HG02759 (cell line): ENCODE results near the gene NHSL1.

Source experiments
- ATAC-seq: cut with Tn5 transposase; IDR thresholded peaks from one replicate; pipeline ENCODE4 v1.9.1; 2021; ENCODE audit warnings: mild to moderate bottlenecking, moderate library complexity; ENCODE audit not compliant: unreplicated experiment

The NHSL1 gene, protein sequence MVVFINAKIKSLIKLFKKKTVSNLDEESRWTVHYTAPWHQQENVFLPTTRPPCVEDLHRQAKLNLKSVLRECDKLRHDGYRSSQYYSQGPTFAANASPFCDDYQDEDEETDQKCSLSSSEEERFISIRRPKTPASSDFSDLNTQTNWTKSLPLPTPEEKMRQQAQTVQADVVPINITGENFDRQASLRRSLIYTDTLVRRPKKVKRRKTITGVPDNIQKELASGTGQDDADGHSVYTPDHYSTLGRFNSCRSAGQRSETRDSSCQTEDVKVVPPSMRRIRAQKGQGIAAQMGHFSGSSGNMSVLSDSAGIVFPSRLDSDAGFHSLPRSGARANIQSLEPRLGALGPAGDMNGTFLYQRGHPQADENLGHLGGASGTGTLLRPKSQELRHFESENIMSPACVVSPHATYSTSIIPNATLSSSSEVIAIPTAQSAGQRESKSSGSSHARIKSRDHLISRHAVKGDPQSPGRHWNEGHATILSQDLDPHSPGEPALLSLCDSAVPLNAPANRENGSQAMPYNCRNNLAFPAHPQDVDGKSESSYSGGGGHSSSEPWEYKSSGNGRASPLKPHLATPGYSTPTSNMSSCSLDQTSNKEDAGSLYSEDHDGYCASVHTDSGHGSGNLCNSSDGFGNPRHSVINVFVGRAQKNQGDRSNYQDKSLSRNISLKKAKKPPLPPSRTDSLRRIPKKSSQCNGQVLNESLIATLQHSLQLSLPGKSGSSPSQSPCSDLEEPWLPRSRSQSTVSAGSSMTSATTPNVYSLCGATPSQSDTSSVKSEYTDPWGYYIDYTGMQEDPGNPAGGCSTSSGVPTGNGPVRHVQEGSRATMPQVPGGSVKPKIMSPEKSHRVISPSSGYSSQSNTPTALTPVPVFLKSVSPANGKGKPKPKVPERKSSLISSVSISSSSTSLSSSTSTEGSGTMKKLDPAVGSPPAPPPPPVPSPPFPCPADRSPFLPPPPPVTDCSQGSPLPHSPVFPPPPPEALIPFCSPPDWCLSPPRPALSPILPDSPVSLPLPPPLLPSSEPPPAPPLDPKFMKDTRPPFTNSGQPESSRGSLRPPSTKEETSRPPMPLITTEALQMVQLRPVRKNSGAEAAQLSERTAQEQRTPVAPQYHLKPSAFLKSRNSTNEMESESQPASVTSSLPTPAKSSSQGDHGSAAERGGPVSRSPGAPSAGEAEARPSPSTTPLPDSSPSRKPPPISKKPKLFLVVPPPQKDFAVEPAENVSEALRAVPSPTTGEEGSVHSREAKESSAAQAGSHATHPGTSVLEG (N-terminal part only)

DNA sequence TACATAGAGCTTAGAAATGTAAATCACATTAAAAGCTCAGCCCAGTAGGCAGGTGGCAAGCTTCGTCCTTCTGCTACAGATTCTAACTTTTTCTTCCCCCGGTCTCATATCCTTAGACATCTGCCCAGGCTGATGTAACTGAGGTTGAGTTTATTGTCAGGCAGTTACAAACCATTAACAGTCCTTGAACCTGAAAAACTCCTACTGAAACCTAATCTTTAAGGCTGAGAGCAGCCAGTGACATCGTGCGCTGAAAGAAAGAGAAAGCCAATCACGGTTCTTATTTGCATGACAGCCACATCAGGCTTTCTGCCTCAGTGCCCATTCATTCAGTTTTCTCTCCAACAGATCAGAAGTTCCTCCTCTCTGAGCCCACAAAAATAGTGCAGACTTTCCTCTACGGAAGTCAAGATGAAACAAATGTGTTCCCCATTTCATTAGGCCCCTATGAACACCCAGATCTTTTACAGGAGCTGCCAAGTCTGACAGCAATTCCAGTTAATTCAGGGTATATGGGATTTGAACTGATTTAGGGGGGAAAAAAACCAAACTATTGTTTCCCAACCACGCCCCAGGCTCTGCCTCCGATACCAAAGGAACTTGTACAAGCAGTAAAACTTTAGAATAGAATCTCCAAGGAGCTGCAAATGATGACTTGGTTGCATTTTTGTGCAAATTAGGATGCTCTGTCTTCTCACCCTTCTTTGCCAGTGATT is at the start of gene NHSL1:
NHSL1 (minus strand) TSS at position 192 of the 716 bp plus-strand sequence. CDS start 204 bp downstream, outside the sequence.
- ATAC-seq, result peak; percentile 98

DNA sequence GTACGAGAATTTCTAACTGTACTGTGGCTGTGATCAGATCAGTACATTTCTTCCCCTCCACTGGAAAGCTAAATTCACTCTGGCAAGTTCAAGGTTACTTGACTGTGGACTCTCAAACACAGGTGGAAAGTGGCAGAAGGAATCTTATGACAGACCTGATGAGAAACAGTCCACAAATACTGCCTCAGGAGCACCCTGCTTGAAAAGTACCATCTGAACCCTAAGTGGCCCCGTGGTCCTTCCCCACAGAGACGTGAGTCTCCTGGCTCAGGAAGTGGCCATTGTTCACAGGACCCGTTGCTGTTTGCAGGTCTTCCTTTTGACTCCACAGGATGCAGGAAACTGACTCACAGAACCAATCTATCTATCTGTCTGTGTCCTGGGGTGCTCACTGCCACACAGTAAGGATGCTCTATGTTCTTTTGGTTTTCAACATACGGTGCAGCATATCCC is 47.5 kb upstream of the NHSL1 start:
- ATAC-seq, result no peak

DNA sequence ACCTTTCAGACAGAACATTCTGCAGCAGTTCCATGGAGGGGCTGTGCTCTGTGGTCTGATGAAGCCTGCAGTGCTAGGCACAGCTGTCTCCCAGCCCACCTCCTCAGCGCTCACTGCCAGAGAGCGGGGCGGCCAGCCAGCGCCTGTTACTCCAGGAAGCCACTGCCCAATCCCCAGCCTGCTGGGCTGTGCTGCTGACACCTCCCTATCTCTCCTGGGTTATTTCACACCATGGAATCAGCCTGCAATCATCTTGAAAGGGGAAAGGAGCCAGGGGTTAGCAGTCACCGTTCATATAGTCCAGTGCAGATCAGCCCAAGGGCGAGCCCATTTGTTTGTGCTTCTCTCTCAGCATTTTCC is 46.3 kb upstream of the NHSL1 start:
- ATAC-seq, result no peak

DNA sequence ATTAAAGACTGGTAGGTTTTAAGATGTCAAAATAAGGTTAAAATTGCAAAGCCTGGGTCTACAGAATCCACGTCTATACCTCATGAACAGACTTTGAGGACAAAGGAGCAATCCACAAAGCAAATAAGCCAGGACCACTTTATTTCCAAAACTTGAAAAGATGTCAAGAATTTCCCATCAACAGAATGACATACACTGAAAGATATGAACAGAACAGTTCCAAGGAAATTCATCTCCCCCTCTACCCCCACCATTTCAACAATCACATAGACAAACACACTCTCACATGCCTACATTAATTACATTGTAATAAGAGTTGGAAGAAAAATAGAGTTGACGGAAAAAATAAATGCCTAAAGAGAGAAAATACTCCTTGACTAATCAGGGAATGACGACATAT is 45.2 kb upstream of the NHSL1 start:
- no peak for ATAC-seq

DNA sequence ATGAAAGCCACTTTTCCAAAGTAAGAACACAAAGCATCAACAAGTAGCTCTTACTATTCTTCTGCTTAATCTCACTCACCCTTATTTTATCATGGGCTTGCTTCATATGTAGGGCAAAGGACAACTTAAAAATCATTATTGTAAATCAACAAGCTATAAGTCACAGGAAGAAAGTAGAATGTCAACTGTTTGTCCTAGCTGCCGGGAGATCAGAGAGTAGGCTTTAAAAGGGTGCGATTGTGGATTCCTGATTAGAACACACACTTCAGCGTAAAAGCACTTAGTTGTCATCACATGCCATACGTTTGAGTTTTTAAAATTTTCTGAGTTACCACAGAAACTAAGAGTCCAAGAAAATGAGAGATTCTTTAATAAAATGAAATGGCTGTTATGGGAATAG is 44.4 kb upstream of the NHSL1 start:
- no peak for ATAC-seq

DNA sequence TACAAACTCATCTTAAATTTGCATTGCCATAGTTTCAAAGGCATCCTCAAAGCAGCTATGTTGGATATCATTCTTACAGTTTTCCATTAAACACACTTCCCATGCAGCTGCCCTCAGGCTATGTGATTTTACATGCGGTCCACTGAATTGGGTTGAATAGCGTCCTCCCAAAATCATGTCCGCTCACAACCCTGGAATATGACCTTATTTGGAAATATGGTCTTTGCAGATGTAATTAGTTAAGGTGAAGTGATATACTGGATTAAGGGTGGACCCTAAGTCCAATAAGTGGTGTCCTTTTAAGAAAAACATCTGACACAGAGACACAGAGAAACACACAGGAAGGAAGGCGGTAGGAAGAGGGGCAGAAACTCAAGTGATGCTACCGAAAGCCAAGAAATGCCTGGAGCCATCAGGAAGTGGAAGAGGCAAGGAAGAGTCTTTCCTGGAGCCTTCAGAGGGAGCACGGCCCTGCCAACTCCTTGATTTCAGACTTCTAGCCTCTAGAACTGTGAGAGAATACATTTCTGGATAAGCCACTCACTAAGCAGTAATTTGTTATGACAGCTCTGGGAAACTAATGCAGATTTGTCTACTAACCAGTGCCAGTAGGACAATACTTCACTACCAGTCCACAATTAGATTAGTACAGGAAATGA is 42.7 kb upstream of the NHSL1 start:
- ATAC-seq, result no peak

DNA sequence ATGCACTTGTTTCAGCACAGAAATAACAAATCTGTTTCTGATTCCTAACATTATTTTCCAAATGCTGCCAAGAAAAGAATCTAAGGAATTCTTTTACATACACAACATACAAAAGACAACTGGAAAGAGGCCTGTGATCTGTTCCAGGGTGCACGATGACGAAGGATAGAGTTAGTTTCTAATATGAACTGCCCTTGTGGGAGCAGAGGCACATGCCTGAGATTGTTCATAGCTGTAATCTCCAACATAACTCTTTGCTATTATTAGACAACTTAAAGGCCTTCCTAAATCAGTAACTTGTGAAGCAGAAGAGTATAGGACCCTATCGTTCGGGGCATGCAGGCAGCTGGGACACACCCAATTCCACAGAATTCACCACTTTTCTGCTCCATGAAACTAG is 41.2 kb upstream of the NHSL1 start:
- ATAC-seq, result no peak

DNA sequence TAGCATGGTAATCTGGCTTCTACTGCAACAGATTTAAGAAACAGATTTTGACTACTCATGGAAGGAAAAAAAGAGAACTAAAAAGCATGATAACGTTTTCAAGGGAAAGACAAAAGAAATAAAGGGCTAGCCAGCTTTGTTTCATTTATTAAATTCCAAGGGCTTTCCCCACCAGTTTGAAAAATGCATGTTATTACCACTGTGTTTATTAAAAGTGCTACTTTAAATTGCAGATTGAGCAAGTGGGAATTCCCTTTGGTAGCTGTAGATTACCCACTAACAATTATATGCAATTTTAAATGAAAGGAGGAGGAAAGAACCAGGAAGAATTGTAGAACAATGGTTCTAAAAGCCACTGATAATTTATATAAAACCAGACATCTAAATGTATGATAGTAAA is 40.6 kb upstream of the NHSL1 start:
- no peak for ATAC-seq

DNA sequence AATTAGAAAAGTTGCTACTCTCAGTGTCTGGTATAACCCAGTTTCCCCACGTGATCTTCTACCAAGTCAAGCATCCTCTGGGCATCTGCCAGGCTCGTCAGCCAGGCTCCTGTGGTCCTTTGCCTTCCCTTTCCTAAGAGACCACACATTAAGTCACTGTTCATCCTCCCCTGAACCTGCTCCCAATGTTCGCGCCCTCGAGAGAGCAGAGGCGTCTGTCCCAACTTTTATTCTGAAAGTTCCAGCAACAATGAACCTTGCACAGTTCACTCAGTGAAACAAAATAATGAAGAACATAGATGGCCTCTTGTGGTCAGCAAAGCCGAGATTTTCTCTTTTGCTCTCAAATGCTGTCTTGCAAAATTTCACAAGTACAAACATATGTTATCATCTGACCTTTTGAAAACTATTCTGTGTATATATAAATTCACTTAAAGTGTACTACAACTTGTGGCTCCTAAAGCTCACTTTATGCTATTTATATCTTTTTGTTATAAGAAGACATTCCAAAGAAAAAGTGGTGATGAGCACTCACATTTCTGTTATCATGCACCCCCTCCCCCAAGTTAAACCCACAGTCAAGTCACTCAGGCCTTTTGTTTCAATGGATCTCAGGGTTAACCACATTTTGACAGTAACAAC is 39.2 kb upstream of the NHSL1 start:
- no peak for ATAC-seq

DNA sequence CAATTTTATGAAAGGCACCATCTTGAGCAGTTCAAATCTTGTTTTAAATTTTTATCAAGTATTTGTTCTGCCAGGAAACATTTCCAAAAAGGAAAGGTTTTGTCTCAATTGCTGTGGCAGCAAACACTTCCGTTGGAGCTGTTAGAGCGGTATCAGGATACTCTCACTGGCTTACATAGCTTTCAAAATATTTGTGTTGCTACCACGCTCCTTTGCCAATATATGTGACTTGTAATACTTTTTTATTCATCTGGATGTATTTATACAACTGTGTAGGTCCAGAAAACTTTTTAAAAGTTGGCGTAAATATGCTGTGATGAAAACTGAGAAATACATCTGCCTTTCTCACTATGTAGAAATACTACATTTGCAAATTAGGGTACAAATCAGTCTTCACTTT is 37.8 kb upstream of the NHSL1 start:
- ATAC-seq, result no peak

DNA sequence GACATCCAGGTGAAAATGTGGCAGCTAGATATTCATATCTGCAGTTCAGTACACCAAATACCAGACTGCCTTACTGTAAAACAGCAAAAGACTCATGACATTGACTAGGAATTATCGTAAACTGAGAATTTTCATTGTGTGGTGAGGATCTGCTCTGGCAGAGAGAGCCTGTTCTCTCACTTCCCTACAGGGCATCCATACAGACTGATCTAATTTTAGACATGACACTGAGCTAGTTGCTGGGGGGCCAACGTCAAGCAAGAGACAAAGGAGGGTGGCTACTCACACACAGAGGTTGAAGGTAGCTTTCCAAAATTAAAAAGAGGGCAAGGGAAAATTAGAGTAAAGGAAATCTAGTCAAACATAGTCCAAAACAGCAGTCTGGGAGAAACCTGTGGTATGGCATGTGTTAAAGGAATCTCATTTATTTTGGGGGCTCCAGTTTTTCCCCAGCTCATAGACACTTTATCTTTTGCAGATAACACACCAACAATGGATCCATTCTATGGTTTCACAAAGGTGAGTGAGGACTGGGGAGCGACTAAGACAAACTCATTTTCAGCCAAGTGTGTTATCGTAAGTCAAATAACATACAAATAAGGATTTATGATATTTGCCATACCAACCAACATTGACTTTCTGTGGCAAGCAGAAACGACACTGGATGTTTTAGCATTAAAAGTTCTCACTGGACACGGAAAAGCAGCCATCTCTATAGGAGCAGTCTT is 36.6 kb upstream of the NHSL1 start:
- no peak for ATAC-seq

DNA sequence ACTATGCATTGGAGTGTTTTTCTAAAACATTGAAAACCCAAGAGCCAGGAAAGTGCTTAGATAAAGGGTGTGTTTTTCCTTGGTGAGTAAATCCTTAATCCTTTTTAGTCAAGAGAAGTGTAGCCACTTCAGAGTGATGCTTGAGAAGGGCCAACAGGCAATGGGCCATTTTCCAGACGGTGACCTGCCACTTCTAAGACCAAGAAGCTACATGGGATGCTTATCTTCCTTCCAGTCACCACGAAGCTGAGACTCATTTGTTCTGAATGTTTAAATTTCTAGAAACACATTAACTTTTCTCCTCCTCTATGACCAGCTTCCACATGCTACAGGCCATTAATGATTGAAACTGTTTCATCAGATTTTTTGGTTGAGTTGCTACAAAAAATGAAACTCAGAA is 34.4 kb upstream of the NHSL1 start:
- ATAC-seq, result no peak

DNA sequence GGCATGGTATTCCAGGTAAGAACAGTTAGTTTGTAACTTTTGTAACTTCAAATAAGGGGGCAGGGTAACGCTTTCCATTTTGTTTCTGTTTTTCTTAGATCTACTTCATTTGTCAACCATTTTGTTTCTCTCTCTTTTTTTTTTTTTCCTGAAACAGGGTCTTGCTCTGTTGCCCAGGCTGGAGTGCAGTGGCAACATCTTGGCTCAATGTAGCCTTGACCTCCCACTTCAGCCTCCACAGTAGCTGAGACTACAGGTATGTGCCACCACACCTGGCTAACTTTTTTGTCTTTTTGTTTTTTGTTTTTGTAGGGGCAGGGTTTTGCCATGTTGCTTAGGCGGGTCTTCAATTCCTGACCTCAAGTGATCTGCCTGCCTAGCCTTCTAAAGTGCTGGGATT is 32.1 kb upstream of the NHSL1 start:
- no peak for ATAC-seq

DNA sequence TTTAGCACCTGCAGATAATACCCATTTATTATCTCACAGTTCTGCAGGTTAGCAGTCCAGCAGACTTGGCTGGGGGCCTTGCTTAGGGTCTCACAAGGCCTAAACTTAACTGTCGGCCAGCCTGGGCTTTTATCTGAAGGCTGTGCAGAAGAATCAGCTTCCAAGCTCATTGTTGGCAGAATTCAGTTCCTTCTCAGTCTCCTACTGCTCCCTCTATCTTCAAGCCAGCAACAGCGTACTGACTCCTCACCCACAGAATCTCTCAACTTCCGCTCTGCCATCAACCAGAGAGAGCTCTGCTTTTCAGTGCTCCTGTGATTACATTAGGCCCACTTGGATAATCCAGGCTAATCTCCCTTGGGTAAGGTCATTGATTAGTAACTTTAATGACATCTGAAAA is 30.2 kb upstream of the NHSL1 start:
- ATAC-seq, result no peak

DNA sequence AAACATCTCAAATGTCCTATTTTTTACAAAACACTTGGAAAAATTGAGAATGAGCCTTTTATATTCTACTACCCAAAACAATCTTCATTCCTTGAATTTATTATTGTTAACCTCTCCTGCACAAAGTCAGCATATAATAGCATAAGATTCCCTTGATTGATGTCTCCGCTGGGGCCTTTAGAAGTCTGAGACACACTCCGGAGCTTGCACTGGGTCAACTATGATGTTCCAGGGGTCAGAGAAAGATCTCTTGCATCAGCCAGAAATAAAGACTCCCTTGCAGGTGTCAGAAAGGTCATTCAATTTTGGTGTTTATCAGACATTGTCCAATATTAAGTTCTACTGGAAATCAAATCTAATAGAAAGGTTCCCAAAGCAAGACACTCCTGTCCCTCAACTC is 29.7 kb upstream of the NHSL1 start:
- no peak for ATAC-seq

DNA sequence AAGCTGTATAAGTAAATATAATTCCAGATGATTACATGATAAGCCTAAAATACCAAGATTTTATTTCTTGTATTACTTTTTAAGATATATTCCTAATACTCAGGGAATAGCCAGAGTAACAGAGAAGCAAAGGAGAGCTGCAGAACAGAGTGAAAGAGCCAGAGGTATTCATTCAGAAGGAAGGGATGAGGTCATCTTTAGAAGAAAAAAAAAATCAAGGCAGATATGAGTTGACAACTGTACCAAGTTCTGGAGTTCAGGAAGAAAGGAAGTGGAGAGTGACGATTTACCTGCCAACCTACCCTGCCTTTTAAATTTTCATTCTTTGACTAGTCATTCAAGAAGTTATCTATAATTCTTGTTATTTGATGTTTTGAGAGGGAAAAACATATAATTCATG is 28.8 kb upstream of the NHSL1 start:
- ATAC-seq, result no peak

DNA sequence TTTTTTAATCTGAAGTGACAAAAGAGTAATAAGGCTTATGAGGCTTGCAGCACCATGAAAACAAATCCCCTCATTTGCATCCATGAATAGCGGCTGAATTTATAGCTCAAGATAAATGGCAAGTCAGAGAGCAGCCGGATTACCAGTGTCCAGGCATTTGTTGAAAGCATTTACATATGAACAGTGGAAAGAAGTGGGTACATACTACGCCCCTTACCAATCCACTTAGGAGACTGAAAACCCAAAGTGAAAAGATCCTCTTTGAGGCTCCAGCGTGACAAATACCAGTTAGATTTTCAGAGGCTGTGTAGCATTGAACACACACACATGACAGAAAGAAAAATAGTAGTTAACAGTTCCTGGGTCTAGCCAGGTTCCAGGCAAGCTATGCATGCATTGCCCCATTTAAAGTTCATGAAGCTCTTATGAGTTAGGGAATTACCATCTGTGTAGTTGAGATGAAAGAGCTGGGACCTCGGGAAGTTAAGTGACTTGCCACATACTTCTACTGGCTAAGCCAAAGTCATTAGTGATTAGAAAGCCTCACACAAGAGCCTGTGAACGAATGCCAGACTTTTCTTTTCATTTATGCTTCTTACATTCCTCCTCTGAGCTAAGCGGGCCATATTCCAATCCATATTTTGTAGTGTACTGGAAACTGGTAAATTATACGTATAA is 28.3 kb upstream of the NHSL1 start:
- no peak for ATAC-seq

DNA sequence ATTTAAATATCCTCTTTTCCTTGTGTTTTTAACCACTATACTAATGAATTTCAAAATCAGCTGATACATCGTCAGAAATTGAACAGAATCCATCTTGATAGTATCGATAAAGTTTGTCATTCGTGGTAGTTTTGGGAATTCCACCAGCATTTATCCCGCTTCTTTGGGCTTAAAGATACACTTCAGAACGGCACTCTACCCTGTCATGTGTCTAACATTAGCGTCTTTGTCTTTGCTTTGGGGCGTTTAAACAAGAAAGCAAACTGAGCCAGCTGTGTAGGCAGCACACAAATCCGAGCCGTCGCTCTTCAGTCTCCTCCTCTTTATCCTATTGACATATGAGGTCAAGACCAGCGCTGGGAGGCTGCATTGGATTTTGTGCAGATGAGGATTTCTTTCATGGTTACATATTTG is 27.5 kb upstream of the NHSL1 start:
- no peak for ATAC-seq
